ENCODE measurements around the gene QSOX1.

Gene QSOX1

GRCh38 chr1:180235077-180235501, 80.4 kb downstream of the QSOX1 start:
- no peak for DNase-seq (ENCODE audit: low spot score)

- DNase-seq (ENCODE audit: low spot score), result no peak
Measured at GRCh38 chr1:180235502-180236239, 81.0 kb downstream of the QSOX1 start.

GRCh38 chr1:180236698-180237509, 82.2 kb downstream of the QSOX1 start:
- DNase-seq (ENCODE audit: low spot score), result no peak

GRCh38 chr1:180237869-180238476, 83.3 kb downstream of the QSOX1 start:
- no peak for DNase-seq (ENCODE audit: low spot score)

GRCh38 chr1:180238675-180239074, 84.0 kb downstream of the QSOX1 start:
- DNase-seq (ENCODE audit: low spot score), result no peak

GRCh38 chr1:180239145-180240096, 84.8 kb downstream of the QSOX1 start:
- no peak for DNase-seq (ENCODE audit: low spot score)

GRCh38 chr1:180241716-180242544, 87.3 kb downstream of the QSOX1 start:
- DNase-seq (ENCODE audit: low spot score), result no peak

- no peak for DNase-seq (ENCODE audit: low spot score)
Measured at GRCh38 chr1:180243517-180244221, 89.0 kb downstream of the QSOX1 start.

GRCh38 chr1:180244840-180245239, 90.2 kb downstream of the QSOX1 start:
- DNase-seq (ENCODE audit: low spot score), result no peak

- DNase-seq (ENCODE audit: low spot score), result no peak
Measured at GRCh38 chr1:180246579-180246978, 91.9 kb downstream of the QSOX1 start.

- no peak for DNase-seq (ENCODE audit: low spot score)
Measured at GRCh38 chr1:180247061-180247460, 92.4 kb downstream of the QSOX1 start.

GRCh38 chr1:180247580-180247979, 92.9 kb downstream of the QSOX1 start:
- DNase-seq (ENCODE audit: low spot score), result no peak

- no peak for DNase-seq (ENCODE audit: low spot score)
Measured at GRCh38 chr1:180248176-180248575, 93.5 kb downstream of the QSOX1 start.

- no peak for DNase-seq (ENCODE audit: low spot score)
Measured at GRCh38 chr1:180248731-180249681, 94.3 kb downstream of the QSOX1 start.

GRCh38 chr1:180249725-180250498, 95.2 kb downstream of the QSOX1 start:
- DNase-seq (ENCODE audit: low spot score), result no peak

- DNase-seq (ENCODE audit: low spot score), result no peak
Measured at GRCh38 chr1:180250499-180250770, 95.8 kb downstream of the QSOX1 start.

- no peak for DNase-seq (ENCODE audit: low spot score)
Measured at GRCh38 chr1:180250883-180251509, 96.3 kb downstream of the QSOX1 start.

All from pons (tissue), 1 donor.